Astrocyte (in vitro differentiated cells and primary cell): ENCODE results near the gene ROBO3. TPM values are rescaled to one million over a fixed set of nuclear protein-coding genes. Genes with fewer than 3 reads are reported as not detected.

Experiments used
- DNase-seq: peaks from one replicate; pipeline ENCODE4 v3.0.0-alpha.2; 2010; ENCODE audit warnings: low read depth
- FAIRE-seq: peaks from 2 replicates; lab custom pipeline; 2011; peaks lifted over from hg19 to GRCh38; lab: Jason Lieb, UNC
- H2AFZ ChIP-seq: 2 replicates; pipeline ENCODE4 v1.6.0; 2012; ENCODE audit warnings: low read depth, low read length, inconsistent platforms
- H3K27ac ChIP-seq: 2 replicates; pipeline ENCODE4 v1.5.1; 2011; ENCODE audit warnings: low read depth, low read length, inconsistent platforms
- H3K27me3 ChIP-seq: 2 replicates; pipeline ENCODE4 v1.6.0; 2011; ENCODE audit warnings: low read length, inconsistent platforms; ENCODE audit not compliant: insufficient read depth
- H3K36me3 ChIP-seq: 2 replicates; pipeline ENCODE4 v1.5.1; 2011; ENCODE audit warnings: low read length, inconsistent platforms; ENCODE audit not compliant: insufficient read depth
- H3K4me1 ChIP-seq: 2 replicates; pipeline ENCODE4 v1.5.1; 2011; ENCODE audit warnings: low read length, inconsistent platforms; ENCODE audit not compliant: insufficient read depth
- H3K4me2 ChIP-seq: 2 replicates; pipeline ENCODE4 v1.6.0; 2012; ENCODE audit warnings: low read length, inconsistent platforms
- H3K4me3 ChIP-seq: 2 replicates; pipeline ENCODE4 v1.5.1; 2011; ENCODE audit warnings: low read depth, mild to moderate bottlenecking, low read length, inconsistent platforms; ENCODE audit not compliant: insufficient read depth
- H3K79me2 ChIP-seq: 2 replicates; pipeline ENCODE4 v1.6.0; 2012; ENCODE audit warnings: mild to moderate bottlenecking, low read length, inconsistent platforms; ENCODE audit not compliant: insufficient read depth
- H3K9ac ChIP-seq: 2 replicates; pipeline ENCODE4 v1.6.0; 2012; ENCODE audit warnings: mild to moderate bottlenecking, low read length, inconsistent platforms
- H3K9me3 ChIP-seq: 2 replicates; pipeline ENCODE4 v1.5.1; 2012; ENCODE audit warnings: low read depth, mild to moderate bottlenecking, low read length, inconsistent platforms; ENCODE audit not compliant: insufficient read depth
- H4K20me1 ChIP-seq: 2 replicates; pipeline ENCODE4 v1.6.0; 2012; ENCODE audit warnings: low read length, inconsistent platforms; ENCODE audit not compliant: insufficient read depth
- H3K27ac Mint-ChIP-seq: one replicate; pipeline ENCODE4 v1.8.0; 2021; ENCODE audit warnings: mild to moderate bottlenecking, mixed read lengths; ENCODE audit not compliant: unreplicated experiment
- H3K27me3 Mint-ChIP-seq: one replicate; pipeline ENCODE4 v1.8.0; 2021; ENCODE audit warnings: low read depth, mixed read lengths; ENCODE audit not compliant: unreplicated experiment
- H3K36me3 Mint-ChIP-seq: one replicate; pipeline ENCODE4 v1.8.0; 2021; ENCODE audit warnings: low read depth, mixed read lengths; ENCODE audit not compliant: unreplicated experiment
- H3K4me1 Mint-ChIP-seq: one replicate; pipeline ENCODE4 v1.8.0; 2021; ENCODE audit warnings: low read depth, mixed read lengths; ENCODE audit not compliant: unreplicated experiment
- H3K4me3 Mint-ChIP-seq: one replicate; pipeline ENCODE4 v1.8.0; 2021; ENCODE audit warnings: mild to moderate bottlenecking, moderate library complexity, mixed read lengths; ENCODE audit not compliant: unreplicated experiment
- H3K9me3 Mint-ChIP-seq: one replicate; pipeline ENCODE4 v1.8.0; 2021; ENCODE audit warnings: mild to moderate bottlenecking, mixed read lengths; ENCODE audit not compliant: unreplicated experiment
- EZH2 ChIP-seq: IDR thresholded peaks from 2 replicates; pipeline ENCODE4 v1.6.1; 2012; ENCODE audit warnings: mild to moderate bottlenecking, low read length, inconsistent platforms; ENCODE audit not compliant: insufficient read depth
- total RNA-seq: library from RNA; stranded (reverse); gene quantifications from 2 replicates; pipeline ENCODE4 v1.2.1, GENCODE V29; 2021
- TF ChIP-seq, protein P1 (sequence below): IDR thresholded peaks from 2 replicates; pipeline ENCODE4 v1.5.1; 2011; ENCODE audit warnings: low read depth, mild to moderate bottlenecking, inconsistent platforms, low read length, moderate library complexity; ENCODE audit not compliant: insufficient read depth

ROBO3 gene
- total RNA-seq, 1 donor from 2014 or later: 12.9 TPM

DNA sequence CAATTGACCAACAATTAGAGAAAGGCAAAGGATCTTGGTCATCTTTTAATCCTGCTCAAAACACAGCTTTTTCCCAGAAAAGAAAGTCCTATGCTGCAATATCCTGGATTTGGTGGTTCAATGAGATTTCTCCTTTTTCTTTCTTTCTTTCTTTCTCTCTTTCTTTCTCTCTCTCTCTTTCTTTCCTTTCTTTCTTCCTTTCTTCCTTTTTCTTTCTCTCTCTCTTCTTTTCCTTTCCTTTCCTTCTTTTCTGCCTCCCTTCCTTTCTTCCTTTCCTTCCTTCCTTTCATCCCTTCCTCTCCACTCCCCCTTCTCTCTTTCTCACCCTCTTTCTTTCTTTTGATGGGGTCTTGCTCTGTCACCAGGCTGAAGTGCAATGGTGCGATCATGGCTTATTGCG is 33.3 kb upstream of the ROBO3 start:
- Histone ChIP-seq H2AFZ (no peak overlapping the region), H4K20me1 (no peaks in the 10 kb centered on the region), H3K79me2 (no peaks in the 10 kb centered on the region), H3K27me3 (peaks cover 18% of the 10 kb centered on the region), H3K9me3 (no peaks in the 10 kb centered on the region), H3K4me3 (no peak overlapping the region), H3K27ac (no peak overlapping the region), H3K9ac (no peak overlapping the region), H3K4me1 (peaks cover 4% of the 10 kb centered on the region), H3K4me2 (no peak overlapping the region), H3K36me3 (no peaks in the 10 kb centered on the region)
- Mint-ChIP-seq H3K4me3 (no peak overlapping the region), H3K36me3 (no peaks in the 10 kb centered on the region), H3K9me3 (no peaks in the 10 kb centered on the region), H3K27ac (no peak overlapping the region), H3K4me1 (peaks cover 2% of the 10 kb centered on the region), H3K27me3 (peaks cover 27% of the 10 kb centered on the region)
- TF ChIP-seq, protein P1, sequence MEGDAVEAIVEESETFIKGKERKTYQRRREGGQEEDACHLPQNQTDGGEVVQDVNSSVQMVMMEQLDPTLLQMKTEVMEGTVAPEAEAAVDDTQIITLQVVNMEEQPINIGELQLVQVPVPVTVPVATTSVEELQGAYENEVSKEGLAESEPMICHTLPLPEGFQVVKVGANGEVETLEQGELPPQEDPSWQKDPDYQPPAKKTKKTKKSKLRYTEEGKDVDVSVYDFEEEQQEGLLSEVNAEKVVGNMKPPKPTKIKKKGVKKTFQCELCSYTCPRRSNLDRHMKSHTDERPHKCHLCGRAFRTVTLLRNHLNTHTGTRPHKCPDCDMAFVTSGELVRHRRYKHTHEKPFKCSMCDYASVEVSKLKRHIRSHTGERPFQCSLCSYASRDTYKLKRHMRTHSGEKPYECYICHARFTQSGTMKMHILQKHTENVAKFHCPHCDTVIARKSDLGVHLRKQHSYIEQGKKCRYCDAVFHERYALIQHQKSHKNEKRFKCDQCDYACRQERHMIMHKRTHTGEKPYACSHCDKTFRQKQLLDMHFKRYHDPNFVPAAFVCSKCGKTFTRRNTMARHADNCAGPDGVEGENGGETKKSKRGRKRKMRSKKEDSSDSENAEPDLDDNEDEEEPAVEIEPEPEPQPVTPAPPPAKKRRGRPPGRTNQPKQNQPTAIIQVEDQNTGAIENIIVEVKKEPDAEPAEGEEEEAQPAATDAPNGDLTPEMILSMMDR: no peak
- no peak for TF ChIP-seq EZH2
- no peak for DNase-seq
- no peak for FAIRE-seq

DNA sequence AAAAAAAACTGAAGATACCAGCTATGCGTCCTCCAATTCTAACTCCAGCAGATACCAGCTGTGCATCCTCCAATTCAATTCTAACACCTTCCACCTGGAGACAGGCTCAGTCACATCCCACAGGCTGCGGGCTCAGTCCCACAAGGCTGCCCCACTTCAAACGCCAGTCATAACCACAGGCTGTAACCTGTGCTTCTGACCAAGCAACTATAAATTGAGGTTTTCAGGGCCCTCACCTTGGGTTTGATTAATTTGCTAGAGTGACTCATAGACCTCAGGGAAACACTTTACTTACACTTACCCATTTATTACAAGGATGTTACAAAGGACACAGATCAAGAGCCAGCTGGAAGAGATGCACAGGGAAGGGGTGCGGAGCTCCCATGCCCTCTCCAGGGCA is 32.7 kb upstream of the ROBO3 start:
- Histone ChIP-seq H2AFZ (no peak overlapping the region), H3K4me2 (no peak overlapping the region), H4K20me1 (no peaks in the 10 kb centered on the region), H3K4me1 (peaks cover 8% of the 10 kb centered on the region), H3K9me3 (no peaks in the 10 kb centered on the region), H3K9ac (no peak overlapping the region), H3K4me3 (no peak overlapping the region), H3K27me3 (peaks cover 18% of the 10 kb centered on the region), H3K79me2 (no peaks in the 10 kb centered on the region), H3K36me3 (no peaks in the 10 kb centered on the region), H3K27ac (no peak overlapping the region)
- no peaks in the 10 kb centered on the region for H3K9me3 Mint-ChIP-seq
- no peak overlapping the region for H3K4me3 Mint-ChIP-seq
- TF ChIP-seq, protein P1: no peak
- no peak for TF ChIP-seq EZH2
- peaks cover 28% of the 10 kb centered on the region for H3K27me3 Mint-ChIP-seq
- peaks cover 2% of the 10 kb centered on the region for H3K4me1 Mint-ChIP-seq
- no peak overlapping the region for H3K27ac Mint-ChIP-seq
- no peak for FAIRE-seq
- H3K36me3 Mint-ChIP-seq: no peaks in the 10 kb centered on the region
- peak; percentile 34 for DNase-seq

DNA sequence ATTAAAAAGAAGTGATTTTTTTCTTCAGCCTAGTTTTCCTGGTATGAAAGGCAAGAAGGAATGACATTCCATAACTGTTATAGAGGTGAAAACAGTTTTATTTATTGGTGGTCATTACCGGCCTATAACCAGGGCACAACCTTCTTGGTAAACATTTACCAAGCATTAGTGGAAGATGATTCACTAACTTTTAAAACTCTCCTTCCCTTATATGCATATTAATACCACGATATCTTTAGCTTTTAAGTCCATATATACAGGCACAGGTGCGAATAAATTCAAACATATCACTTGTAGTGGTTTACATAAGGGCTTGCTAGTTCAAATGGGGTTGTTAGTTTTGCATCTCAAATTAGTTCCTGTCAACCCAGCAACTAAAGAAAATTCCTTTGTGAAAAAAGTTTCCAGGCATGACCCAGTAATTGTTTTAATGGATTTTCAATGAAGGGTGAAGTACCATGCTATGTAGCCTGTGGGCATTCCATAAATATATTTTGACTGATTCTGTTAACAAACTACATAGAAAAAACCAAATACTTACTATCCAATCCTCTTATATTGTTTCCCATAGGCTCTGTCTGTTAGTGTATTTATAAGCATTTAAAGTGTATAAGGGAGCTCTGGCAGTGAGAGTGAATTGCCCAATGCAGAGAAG is 30.6 kb upstream of the ROBO3 start:
- Histone ChIP-seq H3K27me3 (peaks cover 32% of the 10 kb centered on the region), H4K20me1 (no peaks in the 10 kb centered on the region), H3K27ac (no peak overlapping the region), H3K4me3 (no peak overlapping the region), H3K4me2 (no peak overlapping the region), H3K36me3 (no peaks in the 10 kb centered on the region), H3K9ac (no peak overlapping the region), H2AFZ (no peak overlapping the region), H3K4me1 (peaks cover 9% of the 10 kb centered on the region), H3K79me2 (no peaks in the 10 kb centered on the region), H3K9me3 (no peaks in the 10 kb centered on the region)
- TF ChIP-seq, protein P1: no peak
- TF ChIP-seq EZH2: no peak
- H3K27ac Mint-ChIP-seq: no peak overlapping the region
- H3K9me3 Mint-ChIP-seq: no peaks in the 10 kb centered on the region
- H3K36me3 Mint-ChIP-seq: no peaks in the 10 kb centered on the region
- peaks cover 2% of the 10 kb centered on the region for H3K4me1 Mint-ChIP-seq
- FAIRE-seq (no peak), DNase-seq (no peak)
- peaks cover 39% of the 10 kb centered on the region for H3K27me3 Mint-ChIP-seq
- no peak overlapping the region for H3K4me3 Mint-ChIP-seq
